HepG2 (cell line): ENCODE measurements around the gene CCDC85C. TPM values are rescaled to one million over a fixed set of nuclear protein-coding genes. Genes with fewer than 3 reads are reported as not detected.

ENCODE experiments used
- ELF1 ChIP-seq: sonication (generic); formaldehyde crosslinking; IDR thresholded peaks from 2 replicates; pipeline ENCODE4 v1.4.0; 2020; ENCODE audit warnings: missing genetic modification reagents
- GATAD1 ChIP-seq: IDR thresholded peaks from 2 replicates; pipeline ENCODE4 v1.6.1; 2016; ENCODE audit warnings: missing genetic modification reagents, missing compliant biosample characterization
- GFI1 ChIP-seq: sonication (generic); formaldehyde crosslinking; IDR thresholded peaks from 2 replicates; pipeline ENCODE4 v1.5.0; 2020; ENCODE audit warnings: missing genetic modification reagents, mild to moderate bottlenecking, borderline replicate concordance
- HNRNPLL ChIP-seq: fragments of 200-400 bp; formaldehyde crosslinking; IDR thresholded peaks from 2 replicates; pipeline ENCODE4 v1.6.1; 2017; ENCODE audit warnings: mild to moderate bottlenecking, low read depth, low read length; ENCODE audit not compliant: poor library complexity, severe bottlenecking
- MAFF ChIP-seq: IDR thresholded peaks from 2 replicates; pipeline ENCODE4 v1.6.1; 2011; ENCODE audit warnings: low read depth, low read length, improper control_type of control experiment
- MAZ ChIP-seq, 2 experiments: sonication (generic) in 1 of 2; formaldehyde crosslinking in 1 of 2; IDR thresholded peaks; 2 replicates each; pipeline versions ENCODE4 v1.5.0 to v1.6.1; 2012 to 2020; ENCODE audit warnings: low read depth in 2 of 2, mild to moderate bottlenecking in 2 of 2, borderline replicate concordance in 1 of 2, improper control_type of control experiment in 1 of 2, low read length in 1 of 2, missing genetic modification reagents in 1 of 2, moderate library complexity in 1 of 2
- RARA ChIP-seq: IDR thresholded peaks from 2 replicates; pipeline ENCODE4 v1.6.1; 2016; ENCODE audit warnings: missing genetic modification reagents, missing compliant biosample characterization
- SP1 ChIP-seq, 2 experiments: fragments of 450-650 bp in 1 of 2; sonication (generic) in 1 of 2; formaldehyde crosslinking in 1 of 2; IDR thresholded peaks; 2 replicates each; pipeline versions ENCODE4 v1.4.0 to v1.6.1; 2016 to 2020; ENCODE audit warnings: missing genetic modification reagents in 1 of 2
- SPEN ChIP-seq: sonication (generic); formaldehyde crosslinking; IDR thresholded peaks from 2 replicates; pipeline ENCODE4 v1.5.1; 2020; ENCODE audit warnings: low read depth, mild to moderate bottlenecking, missing genetic modification reagents
- TBL1XR1 ChIP-seq: fragments of 150-350 bp; IDR thresholded peaks from 2 replicates; pipeline ENCODE4 v1.6.1; 2014; ENCODE audit warnings: borderline replicate concordance, low read length; ENCODE audit not compliant: partially characterized antibody
- ZNF263 ChIP-seq: sonication (generic); formaldehyde crosslinking; IDR thresholded peaks from 2 replicates; pipeline ENCODE4 v1.4.0; 2020; ENCODE audit warnings: missing genetic modification reagents
- ZNF703 ChIP-seq: sonication (generic); formaldehyde crosslinking; IDR thresholded peaks from 2 replicates; pipeline ENCODE4 v1.5.1; 2020; ENCODE audit warnings: missing genetic modification reagents, mild to moderate bottlenecking, moderate library complexity, borderline replicate concordance
- polyA plus RNA-seq, 8 experiments: library from polyadenylated mRNA; depleted of rRNA in 3 of 8; stranded (reverse) in 7 of 8; unstranded in 1 of 8; fragments of >200 nt; fragmentation: Illumina TruSeq in 4 of 8; extraction: Trizol in 4 of 8; gene quantifications; 2 replicates each; pipeline versions ENCODE4 v1.2.1 to v1.2.3, GENCODE V29; 2011 to 2016; ENCODE audit warnings: low read depth in 4 of 8, missing spikeins in 1 of 8, mixed read lengths in 1 of 8; ENCODE audit not compliant: insufficient read depth in 1 of 8
- total RNA-seq, 5 experiments: library from RNA; depleted of rRNA; stranded (reverse); fragments of >200 nt; fragmentation: Illumina TruSeq; extraction: Trizol; gene quantifications; 2 replicates each; pipeline ENCODE4 v1.2.3, GENCODE V29; 2016; ENCODE audit warnings: low read depth in 1 of 5
- TF ChIP-seq, protein P1 (sequence below): sonication (generic); formaldehyde crosslinking; IDR thresholded peaks from 2 replicates; pipeline ENCODE4 v1.4.0; 2020; ENCODE audit warnings: mild to moderate bottlenecking, missing genetic modification reagents
- TF ChIP-seq, protein P2 (sequence below): sonication (generic); formaldehyde crosslinking; IDR thresholded peaks from 2 replicates; pipeline ENCODE4 v1.5.1; 2020; ENCODE audit warnings: mild to moderate bottlenecking, missing genetic modification reagents, moderate library complexity
- TF ChIP-seq, protein P3 (sequence below): sonication (generic); formaldehyde crosslinking; conservative IDR thresholded peaks from 2 replicates; pipeline ENCODE4 v1.4.0; 2020; ENCODE audit warnings: missing genetic modification reagents

The CCDC85C gene
- total and polyA plus RNA-seq, 2 of the 13 experiments (the other 11 are each of a cell fraction or from before 2014, with no cell fraction given) = 18.8 to 43.8 TPM

DNA sequence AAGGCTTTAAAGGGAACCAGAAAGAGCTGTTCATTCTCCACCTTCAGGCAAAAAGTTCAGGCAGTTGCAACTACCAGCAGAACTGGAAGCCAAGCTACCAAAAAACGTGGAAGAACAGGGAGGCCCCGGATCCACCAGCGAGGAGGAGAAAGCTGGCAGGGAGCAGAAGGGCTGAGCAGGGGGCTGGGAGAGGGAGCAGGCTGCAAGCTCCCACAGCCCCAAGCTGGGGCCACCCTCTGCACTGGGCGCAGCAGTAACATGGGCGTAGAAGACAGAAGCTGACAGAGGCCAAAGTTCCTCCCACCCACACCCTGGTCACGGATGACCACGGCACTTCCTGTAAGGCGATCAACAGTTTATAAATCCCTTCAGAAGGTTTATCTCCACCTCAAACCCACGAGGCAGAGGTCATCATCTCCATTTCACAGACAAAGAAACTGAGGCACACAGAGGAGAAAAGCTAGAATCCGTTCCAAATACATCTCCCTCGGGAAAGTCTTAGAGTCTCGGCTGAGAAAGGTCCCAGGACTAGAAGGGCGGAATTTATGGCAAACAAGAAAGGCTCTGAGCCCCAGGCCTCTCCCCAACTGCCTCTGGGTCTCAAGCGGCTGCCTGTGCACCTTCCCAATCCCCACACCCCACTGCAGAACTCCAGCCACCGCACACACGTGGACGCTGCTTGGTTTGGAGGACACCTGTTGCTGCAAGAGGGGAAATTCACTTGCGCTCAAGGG lies 1.8 kb downstream of the CCDC85C start (continued):
- TF ChIP-seq, protein P1, sequence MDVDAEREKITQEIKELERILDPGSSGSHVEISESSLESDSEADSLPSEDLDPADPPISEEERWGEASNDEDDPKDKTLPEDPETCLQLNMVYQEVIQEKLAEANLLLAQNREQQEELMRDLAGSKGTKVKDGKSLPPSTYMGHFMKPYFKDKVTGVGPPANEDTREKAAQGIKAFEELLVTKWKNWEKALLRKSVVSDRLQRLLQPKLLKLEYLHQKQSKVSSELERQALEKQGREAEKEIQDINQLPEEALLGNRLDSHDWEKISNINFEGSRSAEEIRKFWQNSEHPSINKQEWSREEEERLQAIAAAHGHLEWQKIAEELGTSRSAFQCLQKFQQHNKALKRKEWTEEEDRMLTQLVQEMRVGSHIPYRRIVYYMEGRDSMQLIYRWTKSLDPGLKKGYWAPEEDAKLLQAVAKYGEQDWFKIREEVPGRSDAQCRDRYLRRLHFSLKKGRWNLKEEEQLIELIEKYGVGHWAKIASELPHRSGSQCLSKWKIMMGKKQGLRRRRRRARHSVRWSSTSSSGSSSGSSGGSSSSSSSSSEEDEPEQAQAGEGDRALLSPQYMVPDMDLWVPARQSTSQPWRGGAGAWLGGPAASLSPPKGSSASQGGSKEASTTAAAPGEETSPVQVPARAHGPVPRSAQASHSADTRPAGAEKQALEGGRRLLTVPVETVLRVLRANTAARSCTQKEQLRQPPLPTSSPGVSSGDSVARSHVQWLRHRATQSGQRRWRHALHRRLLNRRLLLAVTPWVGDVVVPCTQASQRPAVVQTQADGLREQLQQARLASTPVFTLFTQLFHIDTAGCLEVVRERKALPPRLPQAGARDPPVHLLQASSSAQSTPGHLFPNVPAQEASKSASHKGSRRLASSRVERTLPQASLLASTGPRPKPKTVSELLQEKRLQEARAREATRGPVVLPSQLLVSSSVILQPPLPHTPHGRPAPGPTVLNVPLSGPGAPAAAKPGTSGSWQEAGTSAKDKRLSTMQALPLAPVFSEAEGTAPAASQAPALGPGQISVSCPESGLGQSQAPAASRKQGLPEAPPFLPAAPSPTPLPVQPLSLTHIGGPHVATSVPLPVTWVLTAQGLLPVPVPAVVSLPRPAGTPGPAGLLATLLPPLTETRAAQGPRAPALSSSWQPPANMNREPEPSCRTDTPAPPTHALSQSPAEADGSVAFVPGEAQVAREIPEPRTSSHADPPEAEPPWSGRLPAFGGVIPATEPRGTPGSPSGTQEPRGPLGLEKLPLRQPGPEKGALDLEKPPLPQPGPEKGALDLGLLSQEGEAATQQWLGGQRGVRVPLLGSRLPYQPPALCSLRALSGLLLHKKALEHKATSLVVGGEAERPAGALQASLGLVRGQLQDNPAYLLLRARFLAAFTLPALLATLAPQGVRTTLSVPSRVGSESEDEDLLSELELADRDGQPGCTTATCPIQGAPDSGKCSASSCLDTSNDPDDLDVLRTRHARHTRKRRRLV (CRISPR knock-in tag) = peak; percentile 69; the same call in 1 of the 2 replicates
- TF ChIP-seq GFI1 (CRISPR knock-in tag) = peak; percentile 55; the same call in 1 of the 2 replicates
- TF ChIP-seq ELF1 = peak; percentile 71
- TF ChIP-seq ZNF263 (CRISPR knock-in tag) = no peak; the same call in 1 of the 2 replicates
- TF ChIP-seq GATAD1 (CRISPR knock-in tag) = no peak
- TF ChIP-seq MAFF = no peak
- TF ChIP-seq TBL1XR1 = no peak
- TF ChIP-seq, protein P2, sequence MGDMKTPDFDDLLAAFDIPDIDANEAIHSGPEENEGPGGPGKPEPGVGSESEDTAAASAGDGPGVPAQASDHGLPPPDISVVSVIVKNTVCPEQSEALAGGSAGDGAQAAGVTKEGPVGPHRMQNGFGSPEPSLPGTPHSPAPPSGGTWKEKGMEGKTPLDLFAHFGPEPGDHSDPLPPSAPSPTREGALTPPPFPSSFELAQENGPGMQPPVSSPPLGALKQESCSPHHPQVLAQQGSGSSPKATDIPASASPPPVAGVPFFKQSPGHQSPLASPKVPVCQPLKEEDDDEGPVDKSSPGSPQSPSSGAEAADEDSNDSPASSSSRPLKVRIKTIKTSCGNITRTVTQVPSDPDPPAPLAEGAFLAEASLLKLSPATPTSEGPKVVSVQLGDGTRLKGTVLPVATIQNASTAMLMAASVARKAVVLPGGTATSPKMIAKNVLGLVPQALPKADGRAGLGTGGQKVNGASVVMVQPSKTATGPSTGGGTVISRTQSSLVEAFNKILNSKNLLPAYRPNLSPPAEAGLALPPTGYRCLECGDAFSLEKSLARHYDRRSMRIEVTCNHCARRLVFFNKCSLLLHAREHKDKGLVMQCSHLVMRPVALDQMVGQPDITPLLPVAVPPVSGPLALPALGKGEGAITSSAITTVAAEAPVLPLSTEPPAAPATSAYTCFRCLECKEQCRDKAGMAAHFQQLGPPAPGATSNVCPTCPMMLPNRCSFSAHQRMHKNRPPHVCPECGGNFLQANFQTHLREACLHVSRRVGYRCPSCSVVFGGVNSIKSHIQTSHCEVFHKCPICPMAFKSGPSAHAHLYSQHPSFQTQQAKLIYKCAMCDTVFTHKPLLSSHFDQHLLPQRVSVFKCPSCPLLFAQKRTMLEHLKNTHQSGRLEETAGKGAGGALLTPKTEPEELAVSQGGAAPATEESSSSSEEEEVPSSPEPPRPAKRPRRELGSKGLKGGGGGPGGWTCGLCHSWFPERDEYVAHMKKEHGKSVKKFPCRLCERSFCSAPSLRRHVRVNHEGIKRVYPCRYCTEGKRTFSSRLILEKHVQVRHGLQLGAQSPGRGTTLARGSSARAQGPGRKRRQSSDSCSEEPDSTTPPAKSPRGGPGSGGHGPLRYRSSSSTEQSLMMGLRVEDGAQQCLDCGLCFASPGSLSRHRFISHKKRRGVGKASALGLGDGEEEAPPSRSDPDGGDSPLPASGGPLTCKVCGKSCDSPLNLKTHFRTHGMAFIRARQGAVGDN = peak; percentile 74
- no peak; the same call in 1 of the 2 replicates for TF ChIP-seq SPEN (CRISPR knock-in tag)
- TF ChIP-seq, protein P3, sequence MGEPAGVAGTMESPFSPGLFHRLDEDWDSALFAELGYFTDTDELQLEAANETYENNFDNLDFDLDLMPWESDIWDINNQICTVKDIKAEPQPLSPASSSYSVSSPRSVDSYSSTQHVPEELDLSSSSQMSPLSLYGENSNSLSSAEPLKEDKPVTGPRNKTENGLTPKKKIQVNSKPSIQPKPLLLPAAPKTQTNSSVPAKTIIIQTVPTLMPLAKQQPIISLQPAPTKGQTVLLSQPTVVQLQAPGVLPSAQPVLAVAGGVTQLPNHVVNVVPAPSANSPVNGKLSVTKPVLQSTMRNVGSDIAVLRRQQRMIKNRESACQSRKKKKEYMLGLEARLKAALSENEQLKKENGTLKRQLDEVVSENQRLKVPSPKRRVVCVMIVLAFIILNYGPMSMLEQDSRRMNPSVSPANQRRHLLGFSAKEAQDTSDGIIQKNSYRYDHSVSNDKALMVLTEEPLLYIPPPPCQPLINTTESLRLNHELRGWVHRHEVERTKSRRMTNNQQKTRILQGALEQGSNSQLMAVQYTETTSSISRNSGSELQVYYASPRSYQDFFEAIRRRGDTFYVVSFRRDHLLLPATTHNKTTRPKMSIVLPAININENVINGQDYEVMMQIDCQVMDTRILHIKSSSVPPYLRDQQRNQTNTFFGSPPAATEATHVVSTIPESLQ = no peak
- TF ChIP-seq ZNF703 (CRISPR knock-in tag) = 0 out of 2 replicates have a peak, but pooled peaks have one; percentile 9
- TF ChIP-seq RARA (CRISPR knock-in tag) = no peak
- peak; percentile 21 for TF ChIP-seq HNRNPLL
- TF ChIP-seq MAZ (IDR thresholded peaks at IDR 0.05; ENCODE audit: borderline replicate concordance, low read depth, low read length) = no peak
- no peak for TF ChIP-seq MAZ (CRISPR knock-in tag; IDR thresholded peaks at IDR 0.05; ENCODE audit: low read depth)
- TF ChIP-seq SP1 (IDR thresholded peaks at IDR 0.05) = no peak
- no peak for TF ChIP-seq SP1 (CRISPR knock-in tag; IDR thresholded peaks at IDR 0.05)
